GM21390 (cell line): Measurements from ENCODE around the gene MT1H.

Experiments
- ATAC-seq: cut with Tn5 transposase; IDR thresholded peaks from one replicate; pipeline ENCODE4 v1.9.1; 2021; ENCODE audit not compliant: unreplicated experiment

The MT1H gene

DNA sequence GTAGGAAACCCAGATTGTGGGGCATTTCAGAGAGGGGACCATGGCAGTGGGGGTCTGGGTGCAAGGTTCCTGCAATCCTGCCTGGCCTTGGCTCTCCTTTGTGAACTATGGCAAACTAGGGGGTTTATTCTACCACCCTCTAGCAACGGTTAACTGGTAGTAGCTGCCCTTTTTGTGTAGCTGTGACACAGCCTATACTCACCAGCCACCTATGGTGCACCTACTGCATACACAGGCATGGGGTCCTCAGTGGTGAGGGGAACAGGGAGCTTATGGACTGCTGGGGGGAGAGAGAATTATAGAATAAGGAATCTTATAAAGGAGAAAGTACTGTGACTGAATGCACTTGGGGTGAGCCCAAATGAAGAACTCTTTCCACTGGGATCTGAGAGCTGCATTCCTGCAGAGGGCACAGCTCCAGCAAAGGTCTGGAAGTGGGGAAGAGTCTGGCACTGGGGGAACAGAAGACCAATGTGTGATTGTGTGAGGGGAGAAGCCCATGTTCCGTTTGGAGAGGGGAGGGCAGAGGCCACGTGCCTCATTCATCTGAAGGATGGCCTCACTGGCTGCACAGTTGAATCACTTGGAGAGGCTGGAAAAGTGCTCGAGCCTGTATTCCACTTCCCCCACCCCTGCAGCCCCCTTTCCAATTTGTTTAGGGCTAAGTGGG, 14.8 kb downstream of the MT1H start:
- ATAC-seq = no peak

DNA sequence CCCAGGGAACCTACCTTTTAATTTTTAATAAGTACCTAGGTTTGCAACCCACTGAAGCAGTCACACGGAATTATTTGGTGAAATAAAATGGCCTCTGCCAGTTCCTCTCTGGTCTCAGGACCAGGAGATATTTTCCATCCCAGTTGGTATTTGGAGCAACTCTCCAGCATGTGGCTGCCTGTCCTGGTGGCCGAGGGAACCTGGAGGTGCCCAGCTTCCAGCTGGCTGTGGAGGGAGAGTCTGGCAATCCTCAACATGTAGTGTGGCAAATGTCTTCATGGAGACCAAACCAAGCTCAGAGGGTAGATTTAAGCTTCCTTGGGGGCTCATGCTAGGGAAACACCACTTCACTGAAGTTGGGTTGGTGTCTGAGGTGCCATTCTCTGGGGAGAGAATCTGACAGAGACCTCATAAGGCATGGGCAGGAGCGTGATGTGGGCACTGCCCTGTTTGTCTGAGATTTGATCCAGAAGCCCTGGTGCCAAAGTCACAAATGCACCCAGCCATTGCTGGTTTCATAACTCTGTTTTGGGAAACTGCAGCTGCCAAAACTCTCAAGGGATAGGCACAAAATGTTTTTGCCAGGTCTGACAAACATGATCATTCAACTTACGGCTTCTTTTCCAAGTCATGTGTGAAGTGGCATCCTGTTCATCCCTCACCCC, 15.4 kb downstream of the MT1H start:
- ATAC-seq = no peak

DNA sequence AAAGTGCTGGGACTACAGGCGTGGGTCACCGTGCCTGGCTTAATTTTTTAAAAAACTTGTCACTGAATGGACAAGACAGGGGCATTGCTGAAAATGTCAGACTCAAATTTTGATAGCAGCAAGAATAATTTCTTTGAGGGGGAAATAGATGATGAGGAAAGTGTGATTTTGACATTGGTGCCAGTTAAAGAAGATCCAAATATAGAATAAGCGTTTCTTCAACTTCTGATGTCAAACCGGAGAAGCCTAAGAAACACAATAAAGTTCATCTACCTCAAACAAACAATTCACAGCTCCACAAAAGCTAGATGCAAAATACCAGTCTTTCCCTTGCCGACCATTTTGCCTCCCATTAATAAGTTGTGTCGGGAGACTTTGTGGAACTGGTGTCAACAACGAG, 17.1 kb downstream of the MT1H start:
- ATAC-seq = no peak

DNA sequence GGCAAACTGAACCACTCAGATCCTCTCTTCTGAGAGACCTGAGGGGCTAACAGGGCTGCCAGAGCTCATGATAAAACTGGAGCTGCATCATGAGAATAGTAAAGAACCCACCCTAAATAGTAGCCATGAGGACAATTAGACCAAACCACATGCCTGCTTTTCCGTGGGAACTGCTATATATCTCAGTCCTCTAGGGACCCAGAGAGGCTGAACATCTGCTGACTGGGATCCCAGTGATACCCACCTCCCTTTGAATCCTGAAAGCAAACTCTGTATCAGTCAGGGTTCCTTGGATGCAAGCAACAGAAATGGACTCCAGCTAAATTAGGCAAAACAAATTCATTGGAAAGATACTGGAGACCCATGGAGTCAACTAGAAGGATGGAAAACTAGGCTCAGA, 19.1 kb downstream of the MT1H start:
- ATAC-seq = no peak

DNA sequence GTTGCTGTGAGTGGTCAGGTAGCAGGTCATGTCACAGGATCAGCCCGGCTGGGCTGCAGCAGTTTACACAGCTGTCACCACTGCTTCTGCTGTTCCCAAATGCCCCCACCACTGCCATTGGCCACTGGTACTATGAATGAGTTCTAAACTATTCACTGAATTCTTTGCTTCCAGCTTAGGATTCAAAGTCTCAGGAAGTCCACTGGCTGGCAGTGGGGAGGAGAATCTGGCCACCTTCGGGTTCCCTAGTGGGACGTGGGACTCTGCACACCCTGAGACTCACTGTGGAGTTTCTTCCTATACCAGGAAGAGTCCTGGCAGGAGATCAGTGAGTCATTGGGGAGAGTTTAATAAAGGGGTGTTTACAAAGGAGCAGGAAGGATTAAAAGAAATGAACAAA, 19.6 kb downstream of the MT1H start:
- ATAC-seq = no peak

DNA sequence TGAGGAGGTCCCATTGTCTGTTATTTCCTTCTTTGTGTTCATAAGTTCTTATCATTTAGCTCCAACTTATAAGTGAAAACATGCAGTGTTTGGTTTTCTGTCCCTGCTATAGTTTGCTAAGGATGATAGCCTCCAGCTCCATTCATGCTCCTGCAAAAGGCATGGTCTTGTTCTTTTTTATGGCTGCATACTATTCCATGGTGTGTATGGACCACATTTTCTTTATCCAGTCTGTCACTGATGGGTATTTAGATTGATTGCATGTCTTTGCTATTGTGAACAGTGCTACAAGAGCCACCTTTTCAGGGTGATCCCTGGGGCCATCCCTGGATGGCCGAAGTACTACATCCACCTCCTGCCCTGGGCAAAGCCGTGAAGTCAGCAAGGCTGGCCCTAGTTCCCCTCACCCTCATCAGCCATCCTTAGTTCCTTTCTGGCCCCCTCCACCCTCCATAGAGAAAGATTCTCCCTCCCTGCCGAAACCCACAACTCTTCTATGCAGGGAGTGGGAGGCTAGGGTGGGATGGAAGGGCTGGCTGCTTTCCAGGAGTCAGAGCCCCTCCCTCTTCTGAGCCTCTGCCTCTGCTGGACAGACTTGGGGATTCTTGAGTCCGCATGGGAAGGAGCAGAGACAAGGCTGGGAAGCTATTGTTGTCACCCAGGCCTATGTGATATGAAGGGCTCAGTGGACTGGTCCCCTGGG, 21.0 kb downstream of the MT1H start:
- no peak for ATAC-seq

DNA sequence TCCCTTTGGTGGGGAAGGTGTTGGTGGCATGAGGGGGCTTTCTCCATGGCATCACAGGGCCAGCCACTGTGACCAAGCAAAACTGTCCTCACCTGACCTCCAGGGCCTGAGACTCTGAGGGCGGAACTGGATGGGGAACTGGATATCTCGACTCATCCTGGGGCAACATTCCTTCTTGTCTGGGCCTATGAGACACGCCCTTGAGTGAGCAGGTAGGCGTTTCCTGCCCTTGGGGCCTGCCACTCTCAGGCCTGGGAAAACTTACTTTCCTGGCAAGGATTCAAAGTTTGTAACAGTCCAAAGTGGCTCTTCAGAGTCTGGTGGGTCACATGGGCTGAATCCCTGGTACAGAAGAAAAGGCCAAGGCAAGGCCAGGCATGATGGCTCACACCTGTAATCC, 22.3 kb downstream of the MT1H start:
- no peak for ATAC-seq

DNA sequence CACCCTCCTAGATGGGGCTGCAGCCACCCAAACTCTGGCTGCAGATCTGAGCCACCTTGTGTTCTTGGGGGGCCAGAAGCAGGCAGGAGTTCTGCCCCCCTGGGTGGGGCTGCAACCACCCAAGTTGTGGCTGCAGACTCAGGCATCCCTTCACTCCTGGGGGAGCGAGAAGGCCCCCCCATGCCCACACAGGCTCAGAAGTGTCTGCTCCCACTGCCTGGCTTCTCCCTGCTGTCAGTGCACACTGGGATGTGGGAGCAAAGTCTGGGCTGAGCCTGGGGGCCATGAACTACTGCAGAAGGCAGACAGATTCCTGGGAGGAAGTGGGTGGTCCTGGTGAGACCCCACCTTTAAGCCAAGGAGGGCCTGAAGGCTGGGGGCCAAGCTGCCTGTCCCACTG, 25.6 kb downstream of the MT1H start:
- ATAC-seq = no peak

DNA sequence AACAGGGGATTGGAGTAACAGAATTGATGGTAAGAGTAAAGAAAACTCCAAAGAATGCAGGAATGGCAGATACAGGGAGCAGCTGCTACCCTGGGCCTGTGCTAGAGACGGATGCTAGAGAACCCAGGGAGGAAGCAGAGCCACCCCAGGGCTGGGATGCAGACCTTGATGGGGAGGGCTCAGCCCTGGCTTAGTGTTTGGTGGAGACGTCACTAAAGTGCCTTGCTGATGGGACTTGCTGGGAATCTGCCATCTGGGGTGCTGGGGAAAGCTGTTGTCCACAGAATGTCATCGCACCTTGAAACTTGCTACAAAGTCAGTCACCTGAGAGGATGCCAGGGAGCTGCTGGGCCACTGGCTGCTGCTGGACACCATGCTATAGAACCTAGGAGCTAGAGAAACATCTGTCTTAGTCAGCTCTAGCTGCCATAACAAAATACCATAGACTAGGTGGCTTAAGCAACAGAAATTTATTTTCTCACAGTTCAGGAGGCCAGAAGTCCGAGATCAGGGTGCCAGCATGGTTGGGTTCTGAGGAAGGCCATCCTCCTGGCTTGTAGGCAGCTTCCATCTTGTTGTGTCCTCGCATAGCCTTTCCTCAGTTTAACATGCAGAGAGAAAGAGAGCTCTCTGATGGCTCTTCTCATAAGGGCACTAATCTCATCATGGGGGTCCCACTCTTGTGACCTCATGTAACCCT, 28.0 kb downstream of the MT1H start:
- no peak for ATAC-seq

DNA sequence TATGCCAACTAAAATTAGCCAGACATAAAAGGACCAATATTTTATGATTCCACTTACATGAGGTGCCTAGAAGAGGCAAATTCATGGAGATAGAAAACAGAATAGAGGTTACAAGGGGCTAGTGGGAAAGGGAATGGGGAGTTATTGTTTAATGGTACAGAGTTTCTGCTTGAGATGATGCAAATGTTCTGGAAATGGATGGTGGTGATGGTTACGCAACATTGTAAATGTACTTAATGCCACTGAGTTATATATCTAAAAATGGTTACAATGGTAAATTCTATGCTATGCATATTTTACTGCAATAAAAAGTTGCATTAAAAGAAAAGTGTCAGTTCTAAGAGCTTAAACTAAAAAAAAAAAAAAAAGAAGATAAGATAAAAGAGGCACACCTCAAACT, 30.6 kb downstream of the MT1H start:
- ATAC-seq = no peak

DNA sequence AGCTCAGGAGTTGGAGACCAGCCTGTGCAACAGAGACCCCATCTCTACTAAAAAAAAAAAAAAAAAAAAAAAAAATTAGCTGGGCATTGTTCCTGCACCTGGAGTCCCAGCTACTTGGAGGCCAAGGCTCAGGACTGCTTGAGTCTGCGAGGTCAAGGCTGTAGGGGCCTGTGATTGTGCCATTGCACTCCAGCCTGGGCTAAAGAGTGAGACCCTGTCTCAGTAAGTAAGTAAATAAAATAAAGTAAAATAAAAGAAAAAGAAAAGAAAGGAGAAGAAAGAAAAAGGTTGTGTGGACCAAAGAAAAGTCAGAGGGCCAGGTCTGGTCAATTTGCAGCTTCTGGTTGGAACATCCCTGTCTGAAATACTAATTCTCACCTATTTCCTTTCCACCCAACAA, 31.0 kb downstream of the MT1H start:
- ATAC-seq = no peak

DNA sequence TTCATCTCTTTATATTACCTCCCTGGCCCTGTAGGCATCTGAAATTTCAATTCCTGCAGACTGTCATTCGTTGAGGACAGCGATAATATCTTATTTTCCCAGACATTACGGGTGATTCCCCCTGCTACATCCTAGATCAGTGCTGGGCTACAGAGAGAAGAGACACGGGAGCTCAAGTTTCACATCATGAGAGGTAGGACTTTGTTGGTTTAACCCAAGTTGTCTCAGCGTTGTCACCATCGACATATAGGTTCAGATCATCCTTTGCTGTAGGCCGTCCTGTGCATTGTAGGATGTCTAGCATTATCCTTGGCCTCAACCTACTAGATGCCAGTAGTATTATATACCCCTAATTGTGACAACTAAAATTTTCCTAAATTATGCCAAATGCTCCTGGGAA, 31.9 kb downstream of the MT1H start:
- ATAC-seq = no peak

DNA sequence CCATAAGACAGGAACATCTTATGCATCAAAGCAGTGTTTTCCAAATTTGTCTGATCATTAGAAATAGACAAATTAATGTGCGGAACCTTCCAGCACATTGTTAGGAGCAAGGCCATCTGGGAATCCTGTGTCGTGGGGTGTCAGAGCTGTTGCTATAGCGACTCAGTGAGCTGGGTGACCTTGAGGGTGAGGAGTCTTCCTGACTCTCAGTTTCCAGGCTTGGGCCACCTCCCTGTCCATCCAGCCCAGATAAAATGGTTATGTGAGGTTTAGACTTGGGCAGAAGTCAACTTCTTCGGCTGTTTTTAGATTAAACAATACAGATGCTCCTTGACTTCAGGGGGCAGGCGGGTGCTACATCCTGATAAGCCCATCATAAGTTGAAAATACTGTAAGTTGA, 33.2 kb downstream of the MT1H start:
- no peak for ATAC-seq

DNA sequence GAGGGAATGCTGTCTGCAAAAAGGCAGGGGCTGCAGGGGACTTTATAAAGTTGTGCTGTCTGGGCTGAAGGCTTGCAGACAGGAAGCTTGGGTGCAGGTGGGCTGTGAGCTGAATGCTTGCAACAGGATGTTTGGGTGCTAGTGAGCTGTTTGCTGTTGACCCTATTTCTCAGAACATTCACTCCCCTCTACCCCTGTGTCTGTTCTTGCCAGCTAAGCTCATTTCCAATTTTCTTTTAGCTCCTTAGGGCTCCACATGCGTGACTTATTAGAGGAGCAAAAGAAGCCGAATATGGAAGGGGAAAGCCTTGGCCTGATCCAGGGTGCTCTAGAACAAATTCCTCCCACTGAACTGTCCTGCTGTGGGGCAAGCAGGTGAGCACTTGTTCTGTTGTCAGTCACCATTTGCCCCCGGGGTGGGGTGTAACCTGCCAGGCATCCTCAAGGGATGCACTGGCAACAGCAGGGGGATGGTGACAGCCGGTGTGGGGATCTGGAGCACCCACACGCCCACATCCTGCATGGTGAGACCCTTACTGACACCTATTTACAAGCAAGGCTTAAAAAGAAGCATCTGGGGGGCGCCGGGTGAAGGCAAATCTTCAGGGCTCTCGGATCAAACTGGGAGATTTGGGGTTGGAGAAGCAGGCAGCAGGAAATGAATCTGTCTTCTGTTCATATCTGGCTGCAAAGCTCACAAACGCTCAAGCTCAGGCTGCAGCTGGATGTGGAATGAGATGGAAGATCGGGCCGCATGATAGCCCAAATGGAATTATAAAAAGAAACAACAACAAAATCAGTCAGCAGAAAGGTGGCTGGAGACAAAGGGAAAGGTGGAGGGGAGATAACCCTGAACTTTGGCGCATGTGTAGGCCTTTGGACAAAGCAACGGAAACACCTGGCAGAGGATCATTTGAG, 39.2 kb downstream of the MT1H start:
- ATAC-seq = no peak

DNA sequence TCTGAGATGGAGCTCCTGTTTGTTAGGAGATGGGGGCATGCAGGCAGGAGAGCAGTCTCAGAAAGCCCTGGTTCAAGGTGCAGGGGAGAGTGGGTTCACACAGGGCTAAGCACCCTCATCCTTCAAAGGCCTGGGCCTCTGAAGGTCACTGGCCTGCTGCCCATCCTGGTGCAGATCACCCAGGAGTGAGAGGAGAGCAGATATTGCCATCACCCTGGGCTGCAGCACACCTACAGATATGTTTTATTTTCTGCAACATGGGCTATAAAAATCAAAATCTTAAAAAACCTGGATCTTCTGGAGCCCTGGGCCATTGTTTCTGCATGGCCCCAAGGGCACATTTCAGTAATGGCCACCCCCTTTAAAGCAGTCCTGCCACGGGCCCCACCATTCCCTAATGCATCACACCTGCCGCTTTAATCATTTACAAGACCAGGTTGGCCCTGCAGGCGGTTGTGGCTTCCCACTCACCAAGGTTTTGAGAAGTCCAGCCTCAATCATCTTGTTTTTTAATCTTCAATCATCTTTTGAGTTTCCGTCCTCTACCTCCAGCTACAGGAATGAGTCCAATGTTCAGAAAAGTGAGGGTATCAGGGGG, 39.9 kb downstream of the MT1H start:
- ATAC-seq = no peak

DNA sequence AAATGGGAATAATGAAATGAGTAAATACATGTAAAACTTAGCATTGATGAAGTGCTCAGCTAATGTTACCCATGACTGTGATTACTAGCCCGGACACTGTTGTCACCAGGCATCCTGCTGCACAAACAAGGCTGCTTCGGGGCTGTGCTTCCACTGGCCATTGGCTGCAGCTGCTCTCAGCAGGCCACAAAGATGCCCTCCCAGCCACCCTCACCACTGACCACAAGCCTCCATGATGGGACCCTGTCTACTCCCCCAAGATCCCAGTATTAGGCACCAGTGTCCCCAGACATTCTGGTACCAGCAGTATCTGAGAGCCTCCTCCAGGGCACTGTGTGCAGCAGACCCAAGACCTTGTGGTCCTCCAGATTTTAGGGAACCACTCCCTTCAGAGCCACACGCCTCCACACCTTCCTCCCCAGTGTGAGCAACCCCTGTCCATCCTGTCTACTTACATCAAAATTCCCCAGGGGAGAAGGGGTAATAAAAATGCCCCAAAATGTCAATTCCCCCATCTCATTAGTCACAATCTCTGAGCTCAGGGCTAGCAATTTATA, 40.6 kb downstream of the MT1H start:
- ATAC-seq = no peak

DNA sequence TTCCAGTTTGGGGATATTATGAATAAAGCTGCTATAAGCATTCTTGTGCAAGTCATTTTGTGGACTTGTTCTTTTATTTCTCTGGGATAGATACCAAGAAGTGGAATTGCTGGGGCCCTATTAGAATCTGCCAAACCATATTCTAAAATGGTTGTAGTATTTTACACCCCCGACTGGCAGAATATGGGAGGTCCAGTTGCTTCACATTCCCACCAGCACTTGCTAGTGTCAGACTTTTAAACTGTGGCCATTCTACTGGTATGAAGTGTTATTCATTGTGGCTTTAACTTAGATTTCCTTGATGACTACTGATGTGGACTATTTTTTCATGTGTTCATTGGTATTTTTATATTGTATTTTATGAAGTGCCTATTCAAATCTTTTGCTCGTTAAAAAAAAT, 42.2 kb downstream of the MT1H start:
- ATAC-seq = no peak

DNA sequence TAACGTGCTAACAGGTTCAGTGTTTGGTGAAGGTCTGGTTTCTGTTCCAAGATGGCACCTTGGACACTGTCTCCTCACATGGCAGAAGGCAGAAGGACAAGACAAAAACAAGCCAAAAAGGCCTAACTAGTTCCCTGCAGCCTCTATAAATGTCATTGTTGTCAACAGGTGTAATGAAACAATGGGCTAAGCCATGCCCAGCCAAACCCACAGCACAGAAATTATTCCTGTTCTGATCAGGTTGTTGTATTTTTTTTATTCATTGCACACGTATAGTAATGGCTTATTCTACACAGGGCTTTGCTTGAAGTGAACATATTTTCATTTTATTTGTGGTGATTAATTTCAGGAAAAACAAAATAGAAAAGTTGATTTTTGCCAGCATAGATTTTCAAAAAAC, 44.2 kb downstream of the MT1H start:
- no peak for ATAC-seq

DNA sequence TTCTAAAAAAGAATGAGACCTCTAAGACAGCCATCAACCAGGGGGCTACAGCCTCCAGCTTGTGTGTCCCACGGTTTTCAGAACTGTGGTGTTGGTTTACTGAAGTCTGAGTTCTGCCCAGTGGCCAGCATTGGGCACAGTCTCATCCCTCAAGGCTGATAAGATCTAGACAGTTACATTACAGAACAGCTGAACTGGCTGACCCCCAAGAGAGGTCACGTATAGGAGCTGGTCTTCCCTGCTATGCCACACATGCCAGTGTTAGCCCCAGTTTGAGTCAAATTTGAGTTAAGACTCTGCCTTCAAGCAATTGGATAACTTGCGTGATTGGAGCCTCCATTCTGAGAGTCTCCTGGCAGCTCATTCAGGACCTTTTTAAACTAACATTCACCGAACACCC, 45.5 kb downstream of the MT1H start:
- no peak for ATAC-seq

DNA sequence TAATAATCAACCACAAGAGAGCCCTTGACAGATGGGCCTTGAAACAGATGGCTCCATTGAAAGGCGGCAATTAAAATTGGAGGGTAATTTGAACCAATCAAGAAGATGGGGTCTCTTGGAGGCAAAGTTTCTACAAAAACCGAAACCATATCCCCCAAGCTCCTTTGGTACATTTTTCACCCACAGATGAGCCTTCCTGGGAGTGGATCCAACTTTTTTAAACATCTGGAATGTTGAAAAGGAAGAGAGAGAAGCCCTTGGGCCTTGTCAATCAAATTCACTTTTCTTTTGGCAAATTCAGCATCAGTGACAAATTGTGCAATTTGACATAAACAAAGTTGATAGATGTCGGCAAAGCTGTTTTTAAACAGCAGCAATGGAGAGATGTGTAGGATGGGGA, 47.1 kb downstream of the MT1H start:
- no peak for ATAC-seq
